AG04450 (cell line): ENCODE results near the gene DGCR2. TPM values are rescaled to one million over a fixed set of nuclear protein-coding genes. Genes with fewer than 3 reads are reported as not detected.

ENCODE experiments used
- CTCF ChIA-PET: fragments of 300-600, 350-600 bp; formaldehyde crosslinking; extraction: SDS; loops from one replicate; lab custom pipeline; 2022; ENCODE audit warnings: antibody characterized with exemption, inconsistent platforms; lab: Charles Lee
- POLR2A ChIA-PET: fragments of 350-600 bp; formaldehyde crosslinking; extraction: SDS; loops from one replicate; lab custom pipeline; 2021; ENCODE audit warnings: antibody characterized with exemption, inconsistent platforms; lab: Yijun Ruan, JAX
- DNase-seq: peaks from one replicate; pipeline ENCODE4 v3.0.0-alpha.2; 2011; ENCODE audit warnings: low read depth, low spot score
- H3K27ac ChIP-seq: one replicate; pipeline ENCODE4 v1.5.1; 2012; ENCODE audit warnings: low read depth, low read length, control low read depth
- H3K27me3 ChIP-seq: one replicate; pipeline ENCODE4 v1.6.0; 2012; ENCODE audit warnings: low read length; ENCODE audit not compliant: control insufficient read depth, insufficient read depth
- H3K4me3 ChIP-seq: 2 replicates; pipeline ENCODE4 v1.5.1; 2011; ENCODE audit warnings: mild to moderate bottlenecking, low read depth, low read length, control low read depth
- H3K9me3 ChIP-seq: 2 replicates; pipeline ENCODE4 v1.5.1; 2012; ENCODE audit warnings: low read length; ENCODE audit not compliant: control insufficient read depth, insufficient read depth
- CTCF ChIP-seq: IDR thresholded peaks from 2 replicates; pipeline ENCODE4 v1.5.1; 2011; ENCODE audit warnings: low read depth, low read length, control low read depth, inconsistent platforms
- polyA plus RNA-seq: library from polyadenylated mRNA; depleted of rRNA; stranded (reverse); fragments of >200 nt; gene quantifications from 2 replicates; pipeline ENCODE4 v1.2.3, GENCODE V29; 2011

DGCR2 gene
- polyA plus RNA-seq, 1 experiment, result 23.0 TPM

DNA sequence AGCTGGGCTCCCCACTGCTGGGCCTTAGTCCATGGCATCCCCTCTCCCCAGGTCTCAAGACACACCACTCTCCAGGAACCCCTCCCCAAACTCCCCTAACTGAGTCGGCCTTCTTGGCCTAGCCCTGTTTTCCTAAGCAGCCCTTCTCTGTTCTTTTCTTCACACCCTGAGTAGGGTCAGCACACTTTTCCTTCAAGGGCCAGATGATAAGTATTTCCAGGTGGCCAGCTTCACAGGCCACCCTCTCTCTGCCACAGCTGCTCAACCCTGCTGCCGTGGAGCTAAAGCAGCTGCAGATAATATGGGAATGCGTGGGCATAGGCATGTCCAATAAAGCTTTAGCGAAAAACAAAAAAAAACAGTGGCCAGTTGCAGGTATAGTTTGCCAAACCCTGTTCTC is 24.1 kb downstream of the DGCR2 start:
- TF ChIP-seq CTCF, result no peak
- Histone ChIP-seq H3K4me3 (no peak overlapping the region), H3K27ac (no peak overlapping the region), H3K9me3 (no peaks in the 10 kb centered on the region), H3K27me3 (no peaks in the 10 kb centered on the region)
- ChIA-PET CTCF (no interaction called here), POLR2A (interaction anchor here (0.5 kb wide), 1 partner anchor 25 kb away, joined by 8 read pairs; no protein-coding TSS in a partner anchor)
- DNase-seq, result no peak

GRCh38 chr22:19097518-19097917 is 24.7 kb downstream of the DGCR2 start:
- Histone ChIP-seq H3K27ac (no peak overlapping the region), H3K4me3 (no peak overlapping the region), H3K27me3 (no peaks in the 10 kb centered on the region), H3K9me3 (no peaks in the 10 kb centered on the region)
- POLR2A ChIA-PET, result no interaction called here
- CTCF ChIA-PET, result interaction anchor here (1.6 kb wide), 1 partner anchor 13 kb away, joined by 7 read pairs; no protein-coding TSS in a partner anchor
- no peak for TF ChIP-seq CTCF
- no peak for DNase-seq

GRCh38 chr22:19096555-19096954 is 25.7 kb downstream of the DGCR2 start:
- TF ChIP-seq CTCF, result no peak
- POLR2A ChIA-PET, result no interaction called here
- no peak for DNase-seq
- Histone ChIP-seq H3K27me3 (no peaks in the 10 kb centered on the region), H3K9me3 (no peaks in the 10 kb centered on the region), H3K27ac (no peak overlapping the region), H3K4me3 (no peak overlapping the region)
- CTCF ChIA-PET, result interaction anchor here (1.1 to 1.6 kb wide), 2 partner anchors 12 to 25 kb away, joined by 3 to 7 read pairs; no protein-coding TSS in a partner anchor

DNA sequence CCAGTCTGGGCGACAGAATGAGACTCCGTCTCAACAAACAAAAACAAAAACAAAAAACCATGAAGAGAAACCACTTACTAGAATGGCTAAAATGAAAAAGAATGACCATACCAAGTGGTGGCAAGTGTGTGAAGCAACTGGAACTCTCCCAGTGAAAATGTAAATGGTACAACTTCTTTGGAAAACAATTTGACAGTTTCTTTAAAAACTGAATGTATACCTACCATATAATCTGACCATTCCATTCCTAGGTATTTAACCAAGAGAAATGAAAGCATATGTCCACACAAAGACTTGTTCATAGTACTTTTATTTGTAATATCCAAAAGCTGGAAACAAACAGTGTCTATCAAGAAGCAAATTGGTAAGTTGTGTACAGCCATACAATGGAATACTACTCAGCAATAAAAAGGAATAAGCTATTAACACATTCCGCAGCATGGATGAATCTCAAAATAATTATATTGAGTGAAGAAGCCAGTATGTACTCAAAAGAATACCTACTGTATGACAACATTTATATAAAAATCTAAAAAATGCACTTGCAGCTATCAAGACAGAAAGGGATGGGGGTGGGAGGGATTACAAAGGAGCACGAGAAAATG is 27.7 kb downstream of the DGCR2 start:
- Histone ChIP-seq H3K27ac (no peak overlapping the region), H3K9me3 (no peaks in the 10 kb centered on the region), H3K4me3 (no peak overlapping the region), H3K27me3 (no peaks in the 10 kb centered on the region)
- CTCF ChIA-PET, result no interaction called here
- no peak for TF ChIP-seq CTCF
- DNase-seq, result no peak
- POLR2A ChIA-PET, result no interaction called here

GRCh38 chr22:19092725-19093124 is 29.5 kb downstream of the DGCR2 start:
- CTCF ChIA-PET, result no interaction called here
- Histone ChIP-seq H3K27ac (no peak overlapping the region), H3K27me3 (no peaks in the 10 kb centered on the region), H3K9me3 (no peaks in the 10 kb centered on the region), H3K4me3 (no peak overlapping the region)
- TF ChIP-seq CTCF, result no peak
- POLR2A ChIA-PET, result no interaction called here
- DNase-seq, result no peak
